ENCODE measurements around the gene CA12. TPM values are rescaled to one million over a fixed set of nuclear protein-coding genes. Genes with fewer than 3 reads are reported as not detected.

Gene CA12
- total and polyA plus RNA-seq, 9 of the 15 experiments (the other 6 are each of a cell fraction or from before 2014, with no cell fraction given): 0.01 to 0.78 (median 0.15) TPM; not detected in 1

DNA sequence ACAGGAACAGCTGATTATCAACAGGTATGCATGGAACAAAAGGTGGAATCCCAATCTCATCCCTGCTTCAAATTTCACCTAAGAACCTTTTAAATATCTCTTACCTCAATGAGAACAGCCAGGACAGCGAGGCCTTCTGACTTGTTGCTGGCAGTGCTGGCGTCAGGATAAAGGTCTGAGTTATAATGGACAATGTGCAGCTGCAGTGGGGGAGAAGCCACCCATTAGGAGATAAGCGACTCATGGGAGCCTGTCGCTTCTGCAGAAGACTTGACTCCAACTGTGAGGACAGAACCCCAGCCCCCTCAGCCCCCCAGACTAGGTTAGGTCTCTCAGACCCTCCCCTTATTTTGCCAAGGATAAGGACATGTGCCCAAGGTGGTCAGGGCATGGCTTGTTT lies 39.7 kb downstream of the CA12 start (continued):
- TF ChIP-seq MEIS2 (IDR thresholded peaks at IDR 0.05; ENCODE audit: partially characterized antibody) (peak; percentile 49), KLF16 (IDR thresholded peaks at IDR 0.05) (peak; percentile 68; the same call in 1 of the 2 replicates), SOX6 (IDR thresholded peaks at IDR 0.05) (peak; percentile 60; the same call in 1 of the 2 replicates), STAT5A (IDR thresholded peaks at IDR 0.05; ENCODE audit: borderline replicate concordance, low read length) (0 out of 2 replicates have a peak, but pooled peaks have one; percentile 23), E2F3 (CRISPR knock-in tag; IDR thresholded peaks at IDR 0.05) (no peak), CAMTA2 (CRISPR knock-in tag; conservative IDR thresholded peaks at IDR 0.05) (no peak), MCM7 (IDR thresholded peaks at IDR 0.05) (no peak), HSF4 (CRISPR knock-in tag; IDR thresholded peaks at IDR 0.05; ENCODE audit: borderline replicate concordance) (no peak), ARID1B (IDR thresholded peaks at IDR 0.05) (peak; percentile 81), BCOR (IDR thresholded peaks at IDR 0.05) (no peak), HDAC3 (IDR thresholded peaks at IDR 0.05; ENCODE audit: borderline replicate concordance, partially characterized antibody) (no peak), ZNF274 (IDR thresholded peaks at IDR 0.05; ENCODE audit: borderline replicate concordance, low read depth, low read length) (no peak), ZBTB7A (IDR thresholded peaks at IDR 0.05; ENCODE audit: borderline replicate concordance, control insufficient read depth, low read depth, low read length) (peak; percentile 55), RAD21 (CRISPR knock-in tag; conservative IDR thresholded peaks at IDR 0.05 in 1 of 2, IDR thresholded peaks at IDR 0.05 in 1 of 2) (no peak), ZNF12 (CRISPR knock-in tag; IDR thresholded peaks at IDR 0.05) (no peak), SETDB1 (IDR thresholded peaks at IDR 0.05; ENCODE audit: low read length) (no peak), ZNF354B (CRISPR knock-in tag; IDR thresholded peaks at IDR 0.05) (no peak), SRSF3 (IDR thresholded peaks at IDR 0.05; ENCODE audit: insufficient read depth, low read length) (no peak), DACH1 (IDR thresholded peaks at IDR 0.05; ENCODE audit: partially characterized antibody) (no peak), IFI16 (CRISPR knock-in tag; IDR thresholded peaks at IDR 0.05) (no peak), ZNF124 (CRISPR knock-in tag; IDR thresholded peaks at IDR 0.05) (no peak), CBFA2T2 (conservative IDR thresholded peaks at IDR 0.05) (peak; percentile 69), TBP (optimal IDR thresholded peaks at IDR 0.05; ENCODE audit: low read depth, low read length) (no peak), GATA2 (CRISPR knock-in tag; IDR thresholded peaks at IDR 0.05) (peak; percentile 74)
- TF ChIP-seq, protein P1, sequence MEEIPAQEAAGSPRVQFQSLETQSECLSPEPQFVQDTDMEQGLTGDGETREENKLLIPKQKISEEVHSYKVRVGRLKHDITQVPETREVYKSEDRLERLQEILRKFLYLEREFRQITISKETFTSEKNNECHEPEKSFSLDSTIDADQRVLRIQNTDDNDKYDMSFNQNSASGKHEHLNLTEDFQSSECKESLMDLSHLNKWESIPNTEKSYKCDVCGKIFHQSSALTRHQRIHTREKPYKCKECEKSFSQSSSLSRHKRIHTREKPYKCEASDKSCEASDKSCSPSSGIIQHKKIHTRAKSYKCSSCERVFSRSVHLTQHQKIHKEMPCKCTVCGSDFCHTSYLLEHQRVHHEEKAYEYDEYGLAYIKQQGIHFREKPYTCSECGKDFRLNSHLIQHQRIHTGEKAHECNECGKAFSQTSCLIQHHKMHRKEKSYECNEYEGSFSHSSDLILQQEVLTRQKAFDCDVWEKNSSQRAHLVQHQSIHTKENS (CRISPR knock-in tag; IDR thresholded peaks at IDR 0.05): no peak
- TF ChIP-seq, protein P2, sequence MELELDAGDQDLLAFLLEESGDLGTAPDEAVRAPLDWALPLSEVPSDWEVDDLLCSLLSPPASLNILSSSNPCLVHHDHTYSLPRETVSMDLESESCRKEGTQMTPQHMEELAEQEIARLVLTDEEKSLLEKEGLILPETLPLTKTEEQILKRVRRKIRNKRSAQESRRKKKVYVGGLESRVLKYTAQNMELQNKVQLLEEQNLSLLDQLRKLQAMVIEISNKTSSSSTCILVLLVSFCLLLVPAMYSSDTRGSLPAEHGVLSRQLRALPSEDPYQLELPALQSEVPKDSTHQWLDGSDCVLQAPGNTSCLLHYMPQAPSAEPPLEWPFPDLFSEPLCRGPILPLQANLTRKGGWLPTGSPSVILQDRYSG (tag; conservative IDR thresholded peaks at IDR 0.05; ENCODE audit: low read depth): 0 out of 2 replicates have a peak, but pooled peaks have one; percentile 24
- TF ChIP-seq, protein P3, sequence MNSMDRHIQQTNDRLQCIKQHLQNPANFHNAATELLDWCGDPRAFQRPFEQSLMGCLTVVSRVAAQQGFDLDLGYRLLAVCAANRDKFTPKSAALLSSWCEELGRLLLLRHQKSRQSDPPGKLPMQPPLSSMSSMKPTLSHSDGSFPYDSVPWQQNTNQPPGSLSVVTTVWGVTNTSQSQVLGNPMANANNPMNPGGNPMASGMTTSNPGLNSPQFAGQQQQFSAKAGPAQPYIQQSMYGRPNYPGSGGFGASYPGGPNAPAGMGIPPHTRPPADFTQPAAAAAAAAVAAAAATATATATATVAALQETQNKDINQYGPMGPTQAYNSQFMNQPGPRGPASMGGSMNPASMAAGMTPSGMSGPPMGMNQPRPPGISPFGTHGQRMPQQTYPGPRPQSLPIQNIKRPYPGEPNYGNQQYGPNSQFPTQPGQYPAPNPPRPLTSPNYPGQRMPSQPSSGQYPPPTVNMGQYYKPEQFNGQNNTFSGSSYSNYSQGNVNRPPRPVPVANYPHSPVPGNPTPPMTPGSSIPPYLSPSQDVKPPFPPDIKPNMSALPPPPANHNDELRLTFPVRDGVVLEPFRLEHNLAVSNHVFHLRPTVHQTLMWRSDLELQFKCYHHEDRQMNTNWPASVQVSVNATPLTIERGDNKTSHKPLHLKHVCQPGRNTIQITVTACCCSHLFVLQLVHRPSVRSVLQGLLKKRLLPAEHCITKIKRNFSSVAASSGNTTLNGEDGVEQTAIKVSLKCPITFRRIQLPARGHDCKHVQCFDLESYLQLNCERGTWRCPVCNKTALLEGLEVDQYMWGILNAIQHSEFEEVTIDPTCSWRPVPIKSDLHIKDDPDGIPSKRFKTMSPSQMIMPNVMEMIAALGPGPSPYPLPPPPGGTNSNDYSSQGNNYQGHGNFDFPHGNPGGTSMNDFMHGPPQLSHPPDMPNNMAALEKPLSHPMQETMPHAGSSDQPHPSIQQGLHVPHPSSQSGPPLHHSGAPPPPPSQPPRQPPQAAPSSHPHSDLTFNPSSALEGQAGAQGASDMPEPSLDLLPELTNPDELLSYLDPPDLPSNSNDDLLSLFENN (IDR thresholded peaks at IDR 0.05; ENCODE audit: low read depth in 2 of 2, low read length in 2 of 2): peak in 1 of 2 experiments; percentile 56; a peak in 1 of 4 replicates
